Vagina (tissue), 2 donors: ENCODE measurements around the gene CAPN2. TPM values are rescaled to one million over a fixed set of nuclear protein-coding genes. Genes with fewer than 3 reads are reported as not detected.
A peak's percentile ranks its signal among the peaks of the same experiment; 100 is the strongest.

ENCODE experiments used
- DNase-seq, 2 donors: peaks; one replicate each; pipeline ENCODE4 v3.0.0-alpha.2; 2017; ENCODE audit errors: extremely low spot score in 2 of 2
- H3K27ac ChIP-seq: fragments of 200-600 bp; sonication (generic); one replicate; pipeline ENCODE4 v1.5.1; 2019
- H3K27me3 ChIP-seq: fragments of 200-600 bp; sonication (generic); one replicate; pipeline ENCODE4 v1.5.1; 2019
- H3K36me3 ChIP-seq, 2 donors: fragments of 200-600 bp; sonication (generic); one replicate each; pipeline ENCODE4 v1.5.1; 2017 to 2019
- H3K4me1 ChIP-seq: fragments of 200-600 bp; sonication (generic); one replicate; pipeline ENCODE4 v1.5.1; 2019
- H3K4me3 ChIP-seq, 2 donors: fragments of 200-600 bp; sonication (generic); 1 replicate in 1 of 2; 2 replicates in 1 of 2; pipeline ENCODE4 v1.5.1; 2016 to 2019
- H3K9me3 ChIP-seq: fragments of 200-600 bp; sonication (generic); one replicate; pipeline ENCODE4 v1.5.1; 2019
- POLR2A ChIP-seq, 2 donors: fragments of 450-650 bp; IDR thresholded peaks; one replicate each; pipeline ENCODE4 v1.6.1; 2017; ENCODE audit warnings: antibody characterized with exemption in 2 of 2, mild to moderate bottlenecking in 2 of 2, moderate library complexity in 2 of 2
- POLR2AphosphoS5 ChIP-seq, 2 donors: sonication (generic); formaldehyde crosslinking; IDR thresholded peaks; one replicate each; pipeline ENCODE4 v1.9.0; 2017; ENCODE audit warnings: antibody characterized with exemption in 2 of 2, mild to moderate bottlenecking in 2 of 2, low read depth in 1 of 2; ENCODE audit not compliant: insufficient read depth in 1 of 2
- intact Hi-C: fragments of 100-400 bp; cut with DNase I; formaldehyde crosslinking; loops from one replicate; pipeline ENCODE4 v1.15.1; 2023
- total RNA-seq: library from RNA; depleted of rRNA; stranded (reverse); fragments of >200 nt; gene quantifications from one replicate; pipeline ENCODE4 v1.2.3, GENCODE V29; 2016
- TF ChIP-seq, protein P1 (sequence below), 3 experiments: fragments of 450-650 bp in 2 of 3; fragments of 200-600 bp in 1 of 3; sonication (generic) in 1 of 3; IDR thresholded peaks; one replicate each; pipeline ENCODE4 v1.5.1; 2017 to 2019; ENCODE audit warnings: antibody characterized with exemption in 3 of 3, mild to moderate bottlenecking in 2 of 3, moderate library complexity in 2 of 3

The CAPN2 gene
- total RNA-seq, 1 donor from 2014 or later: 208 TPM

DNA sequence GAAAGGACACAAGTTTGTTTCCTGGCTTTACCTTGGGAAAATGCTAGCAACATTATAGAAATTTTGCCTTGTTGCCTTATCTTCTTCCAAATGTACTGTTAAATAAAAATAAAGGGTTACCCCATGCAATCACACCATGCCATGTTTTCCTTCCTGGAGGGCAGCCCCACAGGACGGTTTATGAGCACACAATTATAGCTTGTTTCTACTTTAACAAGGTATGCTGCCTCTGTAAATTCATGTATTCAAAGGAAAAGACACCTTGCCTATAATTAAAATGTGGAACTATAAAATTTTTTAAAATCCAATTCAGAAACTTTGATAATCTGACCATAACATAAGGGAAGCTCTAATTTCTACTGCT is 63.4 kb downstream of the CAPN2 start:
- Histone ChIP-seq H3K9me3 (no peaks in the 10 kb centered on the region), H3K36me3 (peaks cover 0 to 78% of the 10 kb centered on the region in 2 donors), H3K4me3 (no peak overlapping the region), H3K4me1 (peaks cover 24% of the 10 kb centered on the region), H3K27ac (no peak overlapping the region), H3K27me3 (no peaks in the 10 kb centered on the region)
- TF ChIP-seq, protein P1, sequence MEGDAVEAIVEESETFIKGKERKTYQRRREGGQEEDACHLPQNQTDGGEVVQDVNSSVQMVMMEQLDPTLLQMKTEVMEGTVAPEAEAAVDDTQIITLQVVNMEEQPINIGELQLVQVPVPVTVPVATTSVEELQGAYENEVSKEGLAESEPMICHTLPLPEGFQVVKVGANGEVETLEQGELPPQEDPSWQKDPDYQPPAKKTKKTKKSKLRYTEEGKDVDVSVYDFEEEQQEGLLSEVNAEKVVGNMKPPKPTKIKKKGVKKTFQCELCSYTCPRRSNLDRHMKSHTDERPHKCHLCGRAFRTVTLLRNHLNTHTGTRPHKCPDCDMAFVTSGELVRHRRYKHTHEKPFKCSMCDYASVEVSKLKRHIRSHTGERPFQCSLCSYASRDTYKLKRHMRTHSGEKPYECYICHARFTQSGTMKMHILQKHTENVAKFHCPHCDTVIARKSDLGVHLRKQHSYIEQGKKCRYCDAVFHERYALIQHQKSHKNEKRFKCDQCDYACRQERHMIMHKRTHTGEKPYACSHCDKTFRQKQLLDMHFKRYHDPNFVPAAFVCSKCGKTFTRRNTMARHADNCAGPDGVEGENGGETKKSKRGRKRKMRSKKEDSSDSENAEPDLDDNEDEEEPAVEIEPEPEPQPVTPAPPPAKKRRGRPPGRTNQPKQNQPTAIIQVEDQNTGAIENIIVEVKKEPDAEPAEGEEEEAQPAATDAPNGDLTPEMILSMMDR (IDR thresholded peaks at IDR 0.05): no peak
- TF ChIP-seq POLR2AphosphoS5 (IDR thresholded peaks at IDR 0.05; ENCODE audit: insufficient read depth in 1 of 2, low read depth in 1 of 2) (no peak), POLR2A (IDR thresholded peaks at IDR 0.05) (no peak)
- intact Hi-C loops: no loop called here
- DNase-seq: peak in 1 of 2 donors; percentile 13

DNA sequence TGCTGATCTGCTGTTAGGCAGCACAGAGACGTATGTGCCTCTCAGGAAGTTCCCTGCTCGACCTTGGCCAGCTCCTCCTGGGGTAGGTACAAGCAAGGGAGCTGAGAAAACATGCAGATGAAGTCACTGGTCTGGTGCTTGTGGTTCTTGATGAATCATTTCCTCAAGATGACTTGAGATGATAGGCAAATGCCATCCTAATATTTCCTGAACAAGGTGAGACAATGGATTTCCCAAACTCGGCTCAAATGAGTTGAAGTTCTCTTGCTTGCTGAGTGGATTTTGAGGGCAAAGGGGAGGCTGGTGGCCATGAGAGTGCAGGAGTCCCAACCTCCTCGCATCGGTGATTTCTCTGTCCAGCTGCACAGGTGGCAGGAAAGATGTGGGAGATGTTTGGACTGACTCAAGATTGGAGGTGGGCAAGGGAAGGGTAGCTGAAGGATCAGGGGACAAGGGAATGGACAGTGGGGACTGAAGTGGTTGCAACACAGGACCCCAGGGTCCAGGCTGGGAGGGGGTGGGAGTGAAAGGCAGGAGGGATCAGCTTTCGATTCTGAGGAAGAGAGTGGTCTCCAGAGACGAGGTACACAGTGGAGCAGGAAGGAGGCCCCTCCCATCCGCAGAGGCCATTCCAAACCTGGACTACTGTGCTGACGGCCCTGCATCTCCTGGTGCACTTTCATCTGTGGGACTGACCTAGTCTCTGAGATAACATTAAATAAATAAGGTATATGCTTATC is 63.9 kb downstream of the CAPN2 start:
- Histone ChIP-seq H3K9me3 (no peaks in the 10 kb centered on the region), H3K4me1 (peaks cover 18% of the 10 kb centered on the region), H3K4me3 (no peak overlapping the region), H3K36me3 (peaks cover 0 to 73% of the 10 kb centered on the region in 2 donors), H3K27me3 (no peaks in the 10 kb centered on the region), H3K27ac (no peak overlapping the region)
- peak in 1 of 2 donors; percentile 57 for TF ChIP-seq POLR2AphosphoS5 (IDR thresholded peaks at IDR 0.05; ENCODE audit: insufficient read depth in 1 of 2, low read depth in 1 of 2)
- no peak for TF ChIP-seq POLR2A (IDR thresholded peaks at IDR 0.05)
- TF ChIP-seq, protein P1 (IDR thresholded peaks at IDR 0.05): no peak
- peak in 1 of 2 donors; percentile 84 for DNase-seq
- intact Hi-C loops: no loop called here

DNA sequence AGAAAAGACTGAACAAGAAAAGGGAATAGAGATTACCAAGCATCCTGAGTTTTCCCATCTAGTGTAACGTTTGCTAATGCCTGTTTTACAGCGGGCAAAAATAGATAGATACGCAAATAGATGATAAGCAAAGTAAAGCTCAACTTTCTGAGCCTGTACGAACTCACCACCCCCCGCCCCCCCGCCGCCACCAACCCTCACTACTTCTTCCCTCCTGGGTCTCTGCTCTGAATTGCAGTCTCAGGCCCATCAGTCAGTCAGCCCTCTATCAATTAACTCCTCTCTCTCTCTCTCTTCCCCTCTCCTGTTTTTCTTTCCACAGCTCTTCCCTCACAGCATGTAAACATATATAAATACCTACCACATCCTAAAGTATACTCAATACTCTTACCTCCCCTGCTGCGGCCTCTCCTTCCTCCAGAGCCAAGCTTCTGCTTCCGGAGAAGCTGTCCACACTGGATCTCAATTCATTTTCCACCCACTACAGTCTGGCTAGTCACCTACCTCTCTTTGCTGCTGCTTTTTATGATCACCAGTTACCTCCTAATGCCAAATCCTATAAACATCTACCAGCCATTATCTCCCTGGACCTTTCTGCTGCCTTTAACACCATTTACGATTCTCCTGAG is 64.6 kb downstream of the CAPN2 start:
- Histone ChIP-seq H3K27ac (no peak overlapping the region), H3K4me1 (peaks cover 11% of the 10 kb centered on the region), H3K9me3 (no peaks in the 10 kb centered on the region), H3K4me3 (no peak overlapping the region), H3K36me3 (peaks cover 0 to 67% of the 10 kb centered on the region in 2 donors), H3K27me3 (no peaks in the 10 kb centered on the region)
- DNase-seq: peak in 1 of 2 donors; percentile 54
- intact Hi-C loops: no loop called here
- no peak for TF ChIP-seq POLR2A (IDR thresholded peaks at IDR 0.05)

DNA sequence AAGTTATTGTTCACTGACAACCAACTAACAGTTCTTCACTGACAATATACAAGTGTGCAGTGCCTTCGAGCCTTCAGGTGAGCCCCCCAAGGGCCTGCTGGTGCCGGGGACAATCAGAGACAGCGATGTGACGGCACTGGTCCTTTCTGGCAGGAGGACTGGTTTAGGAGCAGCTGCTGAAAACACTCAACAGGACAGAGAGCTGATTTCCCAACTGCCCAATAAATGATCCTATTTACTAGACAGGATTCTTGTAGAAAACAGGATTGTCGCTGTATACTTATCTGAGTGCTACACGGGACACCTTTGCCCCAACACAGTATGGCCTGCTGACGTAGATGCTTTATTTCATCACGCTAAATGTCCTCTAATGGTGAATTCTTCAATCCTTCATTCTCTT is 68.0 kb downstream of the CAPN2 start:
- DNase-seq: peak in 1 of 2 donors; percentile 27
- Histone ChIP-seq H3K27ac (no peak overlapping the region), H3K36me3 (peaks cover 0 to 60% of the 10 kb centered on the region in 2 donors), H3K4me3 (no peak overlapping the region), H3K27me3 (no peaks in the 10 kb centered on the region), H3K4me1 (peaks cover 4% of the 10 kb centered on the region), H3K9me3 (no peaks in the 10 kb centered on the region)
- intact Hi-C loops: no loop called here
- TF ChIP-seq, protein P1 (IDR thresholded peaks at IDR 0.05): no peak
- TF ChIP-seq POLR2AphosphoS5 (IDR thresholded peaks at IDR 0.05; ENCODE audit: insufficient read depth in 1 of 2, low read depth in 1 of 2): no peak
- TF ChIP-seq POLR2A (IDR thresholded peaks at IDR 0.05): no peak

DNA sequence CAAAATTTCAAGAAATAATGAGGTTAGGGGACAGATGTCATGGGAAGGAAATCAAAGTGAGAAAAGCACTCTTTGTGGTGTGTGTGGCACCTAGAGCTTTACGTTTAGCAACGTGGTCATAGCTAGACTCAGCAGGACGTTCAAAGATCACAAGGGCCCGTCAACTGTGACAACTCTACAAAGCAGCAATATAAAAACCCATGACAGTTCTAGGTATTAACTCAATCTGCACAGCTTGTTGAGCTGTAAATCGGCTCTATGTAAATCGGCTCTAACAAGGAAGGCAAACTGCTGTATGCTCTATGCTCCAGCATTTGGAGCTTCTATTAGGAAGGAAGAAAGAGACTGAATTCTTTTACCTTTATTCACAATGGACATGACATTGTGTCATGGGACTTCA is 68.6 kb downstream of the CAPN2 start:
- TF ChIP-seq, protein P1 (IDR thresholded peaks at IDR 0.05): no peak
- no peak overlapping the region for H3K4me3 ChIP-seq
- peaks cover 4% of the 10 kb centered on the region for H3K4me1 ChIP-seq
- H3K9me3 ChIP-seq: no peaks in the 10 kb centered on the region
- intact Hi-C loops: no loop called here
- peaks cover 0 to 55% of the 10 kb centered on the region in 2 donors for H3K36me3 ChIP-seq
- H3K27me3 ChIP-seq: no peaks in the 10 kb centered on the region
- no peak overlapping the region for H3K27ac ChIP-seq
- DNase-seq: peak in 1 of 2 donors; percentile 11
